Stimulated activated CD8-positive, alpha-beta memory T cell treated with anti-CD3 and anti-CD28 coated beads, Interleukin-15, amount 100 ng/mL, for 4 hours (primary cell): Measurements from ENCODE around the gene RAD23B.

Experiments used
- DNase-seq, 2 donors: peaks; one replicate each; pipeline ENCODE4 v3.0.0-alpha.2; 2020; ENCODE audit warnings: low read depth in 2 of 2

The RAD23B gene

DNA sequence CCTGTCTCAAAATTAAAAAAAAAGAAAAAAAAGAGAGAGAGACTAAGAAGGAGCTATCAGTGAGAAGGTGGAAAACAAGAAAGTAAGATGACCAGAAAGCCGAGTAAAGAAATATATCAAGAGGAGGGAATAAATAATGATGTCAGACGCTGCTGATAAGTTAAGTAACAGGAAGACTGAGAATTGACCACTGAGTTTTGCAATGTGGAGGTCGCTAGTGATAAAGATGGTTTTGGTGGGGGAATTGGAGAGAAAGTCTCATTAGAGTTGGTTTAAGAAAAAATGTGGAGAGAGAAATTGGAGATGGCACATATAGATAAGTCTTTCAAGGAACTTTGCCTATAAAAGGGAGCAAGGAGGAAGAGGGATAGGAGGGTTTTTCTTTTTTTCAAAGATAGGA, 91.9 kb downstream of the RAD23B start:
- no peak for DNase-seq

DNA sequence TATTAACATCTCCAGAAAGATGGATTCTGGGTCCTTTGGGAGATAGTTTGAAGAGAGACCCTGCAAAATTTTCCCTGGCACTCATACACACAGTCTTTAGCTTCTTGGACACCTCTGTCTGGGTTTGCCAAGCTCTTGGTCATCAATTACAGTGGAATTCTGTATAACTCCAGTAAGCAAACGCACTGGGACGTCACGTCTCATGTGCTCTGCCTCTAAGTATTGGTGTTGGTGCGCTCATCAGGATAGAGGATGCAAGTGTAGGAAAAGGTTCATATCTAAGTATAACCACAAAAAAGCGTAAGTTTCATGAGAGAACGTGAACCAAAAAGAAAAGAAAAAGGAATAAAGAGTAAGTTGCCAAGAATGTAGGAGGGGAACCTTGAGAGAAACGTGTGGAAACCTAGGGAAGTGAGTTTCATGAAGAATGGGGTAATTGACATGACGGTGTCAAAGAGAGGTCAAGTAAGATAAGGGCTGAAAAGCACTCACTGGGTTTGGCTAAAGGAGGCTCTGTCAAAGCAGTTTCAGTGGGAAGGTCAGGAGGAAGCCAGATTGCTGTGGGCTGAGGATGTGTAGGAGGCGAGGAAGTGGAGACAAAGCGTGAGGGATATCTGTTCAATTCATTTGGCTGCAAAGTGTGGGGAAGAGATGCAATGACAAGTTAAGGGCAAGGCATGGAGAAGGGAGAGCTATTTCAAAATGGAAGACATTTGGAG, 92.7 kb downstream of the RAD23B start:
- no peak for DNase-seq

DNA sequence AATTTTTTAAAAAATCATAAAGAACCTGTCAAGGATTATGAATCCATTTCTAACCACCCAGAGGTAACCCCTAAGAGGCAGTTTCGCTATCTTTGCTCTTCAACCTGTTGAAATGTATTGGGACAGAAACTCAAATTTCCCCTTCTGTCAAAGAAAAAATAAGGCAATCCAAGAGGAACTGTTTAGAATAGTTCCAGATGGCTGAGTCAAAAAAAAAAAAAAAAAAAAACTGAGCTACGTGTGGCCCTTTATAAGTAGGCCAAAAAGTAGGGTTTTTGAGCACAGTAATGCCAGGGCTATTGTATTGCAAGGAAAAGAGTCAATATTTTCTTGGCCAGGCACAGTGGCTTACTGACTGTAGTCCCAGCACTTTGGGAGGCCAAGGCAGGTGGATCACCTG, 94.9 kb downstream of the RAD23B start:
- DNase-seq, result no peak
